Left lung (tissue), 10 donors: ENCODE measurements around the gene TPM3. TPM values are rescaled to one million over a fixed set of nuclear protein-coding genes. Genes with fewer than 3 reads are reported as not detected.

Experiments used
- ATAC-seq: fragments of 200-7000 bp; cut with Tn5 transposase; one replicate; pipeline ENCODE4 v1.9.1; 2020; ENCODE audit warnings: moderate library complexity
- DNase-seq, 4 donors: peaks; one replicate each; pipeline ENCODE4 v3.0.0-alpha.2; 2013 to 2020
- H3K27ac ChIP-seq, 2 donors: fragments of 200-600 bp; sonication (generic) in 1 of 2; one replicate each; pipeline versions ENCODE4 v1.5.0 to v1.8.0; 2020 to 2021
- H3K27me3 ChIP-seq, 2 donors: fragments of 200-600 bp; sonication (generic) in 1 of 2; one replicate each; pipeline versions ENCODE4 v1.5.0 to v1.8.0; 2020 to 2021
- H3K36me3 ChIP-seq, 2 donors: fragments of 200-600 bp; sonication (generic) in 1 of 2; one replicate each; pipeline versions ENCODE4 v1.5.0 to v1.8.0; 2020 to 2021
- H3K4me1 ChIP-seq, 2 donors: fragments of 200-600 bp; one replicate each; pipeline ENCODE4 v1.8.0; 2021
- H3K4me3 ChIP-seq, 2 donors: fragments of 200-600 bp; sonication (generic) in 1 of 2; one replicate each; pipeline versions ENCODE4 v1.5.0 to v1.8.0; 2020 to 2021; ENCODE audit warnings: mild to moderate bottlenecking in 1 of 2
- H3K9me3 ChIP-seq, 2 donors: fragments of 200-600 bp; sonication (generic) in 1 of 2; one replicate each; pipeline versions ENCODE4 v1.5.0 to v1.8.0; 2020 to 2021
- intact Hi-C, 2 donors: fragments of 100-400 bp; cut with DNase I; formaldehyde crosslinking; loops; one replicate each; pipeline versions ENCODE4 v1.11.2 to v1.14.2; 2022
- polyA plus RNA-seq, 6 donors: library from polyadenylated mRNA; unstranded; fragments of 120-200 nt; gene quantifications; one replicate each; pipeline ENCODE4 v1.2.1, GENCODE V29; 2013; ENCODE audit not compliant: insufficient read length in 6 of 6
- total RNA-seq, 2 donors: library from RNA; stranded (reverse); fragmentation: NEBNext Ultra II Directional; extraction: Animal tissue kit (Norgen Biotek cat#: 25700); gene quantifications; one replicate each; pipeline ENCODE4 v1.2.1, GENCODE V29; 2021
- TF ChIP-seq, protein P1 (sequence below), 2 donors: fragments of 200-600 bp; sonication (generic) in 1 of 2; IDR thresholded peaks; one replicate each; pipeline versions ENCODE4 v1.5.0 to v1.8.0; 2021; ENCODE audit warnings: antibody characterized with exemption in 2 of 2
- donor health status: DM: no; HTN: yes; CAD: no.
- donor health status: DM: no; HTN: no; CAD: no.

The TPM3 gene
- total and polyA plus RNA-seq, 8 donors, result 220 to 406 (median 257) TPM

- Histone ChIP-seq H3K27ac (peak overlapping the region; percentile 29 to 98), H3K9me3 (no peaks in the 10 kb centered on the region), H3K36me3 (peaks cover 0 to 19% of the 10 kb centered on the region in 2 donors), H3K27me3 (no peaks in the 10 kb centered on the region), H3K4me1 (peaks cover 57 to 76% of the 10 kb centered on the region in 2 donors), H3K4me3 (peak overlapping the region in 1 of 2 donors; percentile 86)
- intact Hi-C loops, result no loop called here
- DNase-seq (no peak), ATAC-seq (no peak)
- TF ChIP-seq, protein P1, sequence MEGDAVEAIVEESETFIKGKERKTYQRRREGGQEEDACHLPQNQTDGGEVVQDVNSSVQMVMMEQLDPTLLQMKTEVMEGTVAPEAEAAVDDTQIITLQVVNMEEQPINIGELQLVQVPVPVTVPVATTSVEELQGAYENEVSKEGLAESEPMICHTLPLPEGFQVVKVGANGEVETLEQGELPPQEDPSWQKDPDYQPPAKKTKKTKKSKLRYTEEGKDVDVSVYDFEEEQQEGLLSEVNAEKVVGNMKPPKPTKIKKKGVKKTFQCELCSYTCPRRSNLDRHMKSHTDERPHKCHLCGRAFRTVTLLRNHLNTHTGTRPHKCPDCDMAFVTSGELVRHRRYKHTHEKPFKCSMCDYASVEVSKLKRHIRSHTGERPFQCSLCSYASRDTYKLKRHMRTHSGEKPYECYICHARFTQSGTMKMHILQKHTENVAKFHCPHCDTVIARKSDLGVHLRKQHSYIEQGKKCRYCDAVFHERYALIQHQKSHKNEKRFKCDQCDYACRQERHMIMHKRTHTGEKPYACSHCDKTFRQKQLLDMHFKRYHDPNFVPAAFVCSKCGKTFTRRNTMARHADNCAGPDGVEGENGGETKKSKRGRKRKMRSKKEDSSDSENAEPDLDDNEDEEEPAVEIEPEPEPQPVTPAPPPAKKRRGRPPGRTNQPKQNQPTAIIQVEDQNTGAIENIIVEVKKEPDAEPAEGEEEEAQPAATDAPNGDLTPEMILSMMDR (IDR thresholded peaks at IDR 0.05), result no peak
These were observed 11.8 kb downstream of the TPM3 start for GRCh38 chr1:154179946-154180687.

- TF ChIP-seq, protein P1 (IDR thresholded peaks at IDR 0.05), result no peak
- DNase-seq (no peak), ATAC-seq (no peak)
- peak overlapping the region in 1 of 2 donors; percentile 86 for H3K4me3 ChIP-seq
- peaks cover 57 to 76% of the 10 kb centered on the region in 2 donors for H3K4me1 ChIP-seq
- H3K9me3 ChIP-seq, result no peaks in the 10 kb centered on the region
- H3K36me3 ChIP-seq, result peaks cover 0 to 29% of the 10 kb centered on the region in 2 donors
- H3K27me3 ChIP-seq, result no peaks in the 10 kb centered on the region
- intact Hi-C loops, result no loop called here
- H3K27ac ChIP-seq, result peak overlapping the region; percentile 39 to 98
These were observed 12.7 kb downstream of the TPM3 start for GRCh38 chr1:154178911-154179811.

DNA sequence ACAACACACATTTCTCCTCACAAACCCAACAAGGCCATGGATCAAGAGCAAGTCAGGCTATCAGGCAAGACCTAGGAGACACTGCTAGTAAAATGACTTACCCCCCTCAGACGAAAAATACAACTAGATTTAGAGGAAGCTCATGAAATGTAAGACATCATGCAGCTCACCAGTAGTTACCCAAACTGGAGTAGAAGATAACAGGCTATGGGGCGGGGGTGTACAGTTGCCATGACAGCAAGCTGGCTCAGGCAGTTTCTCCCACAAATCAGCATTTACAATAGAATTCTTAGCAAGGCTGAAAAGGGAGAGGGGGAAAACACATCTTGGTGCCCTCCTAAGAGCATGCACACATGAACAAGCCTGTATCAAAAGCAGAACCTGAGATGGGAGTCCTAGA lies 13.9 kb downstream of the TPM3 start:
- H3K36me3 ChIP-seq, result peaks cover 0 to 40% of the 10 kb centered on the region in 2 donors
- no peaks in the 10 kb centered on the region for H3K27me3 ChIP-seq
- peaks cover 57 to 67% of the 10 kb centered on the region in 2 donors for H3K4me1 ChIP-seq
- ATAC-seq (no peak), DNase-seq (no peak)
- H3K9me3 ChIP-seq, result no peaks in the 10 kb centered on the region
- TF ChIP-seq, protein P1 (IDR thresholded peaks at IDR 0.05), result no peak
- intact Hi-C loops, result no loop called here
- H3K27ac ChIP-seq, result peak overlapping the region in 1 of 2 donors; percentile 98
- H3K4me3 ChIP-seq, result peak overlapping the region in 1 of 2 donors; percentile 86

DNA sequence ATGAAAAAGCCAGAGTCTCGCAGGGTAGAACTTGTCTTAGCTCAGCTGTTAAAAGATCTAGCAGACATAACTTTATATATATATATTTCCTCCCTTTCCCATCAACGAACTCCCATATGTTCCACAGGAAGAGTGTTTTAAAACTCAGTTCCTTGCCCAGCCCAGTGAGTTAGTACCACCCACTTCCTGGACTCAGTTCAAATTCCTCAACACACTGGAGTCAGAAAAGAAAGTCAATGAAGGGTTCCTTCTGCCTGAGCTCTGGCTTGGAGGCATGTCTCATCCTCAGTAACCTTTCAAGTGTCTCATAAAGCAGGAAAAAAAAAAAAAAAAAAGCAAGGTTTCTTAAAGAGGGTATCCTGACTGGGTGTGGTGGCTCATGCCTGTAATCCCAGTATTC lies 15.6 kb downstream of the TPM3 start:
- Histone ChIP-seq H3K9me3 (no peaks in the 10 kb centered on the region), H3K4me3 (no peak overlapping the region), H3K36me3 (peaks cover 0 to 57% of the 10 kb centered on the region in 2 donors), H3K27me3 (no peaks in the 10 kb centered on the region), H3K27ac (peak overlapping the region; percentile 62 to 98), H3K4me1 (peaks cover 53 to 68% of the 10 kb centered on the region in 2 donors)
- TF ChIP-seq, protein P1 (IDR thresholded peaks at IDR 0.05), result no peak
- intact Hi-C loops, result no loop called here
- peak; percentile 78 for ATAC-seq
- DNase-seq, result peak in 1 of 4 donors; percentile 60

DNA sequence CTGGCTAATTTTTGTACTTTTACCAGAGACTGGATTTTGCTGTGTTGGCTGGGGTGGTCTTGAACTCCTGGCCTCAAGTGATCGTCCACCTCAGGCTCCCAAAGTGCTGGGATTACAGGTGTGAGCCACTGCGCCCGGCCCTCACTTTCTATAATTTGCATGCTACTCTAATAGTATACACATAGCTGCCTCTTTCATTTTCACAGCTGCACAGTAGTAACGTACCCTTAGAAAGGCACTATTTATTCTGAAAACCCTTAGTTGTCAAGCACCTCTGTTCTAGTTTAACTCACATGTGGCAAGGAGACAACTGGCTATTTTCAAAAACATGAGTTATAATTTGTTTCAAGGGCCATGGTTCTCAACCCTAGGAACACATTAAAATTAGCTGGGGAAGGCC lies 17.2 kb downstream of the TPM3 start:
- Histone ChIP-seq H3K27me3 (no peaks in the 10 kb centered on the region), H3K9me3 (no peaks in the 10 kb centered on the region), H3K27ac (no peak overlapping the region), H3K36me3 (peaks cover 0 to 73% of the 10 kb centered on the region in 2 donors), H3K4me1 (peaks cover 37 to 58% of the 10 kb centered on the region in 2 donors), H3K4me3 (no peak overlapping the region)
- ATAC-seq, result no peak
- DNase-seq, result no peak
- TF ChIP-seq, protein P1 (IDR thresholded peaks at IDR 0.05), result no peak
- intact Hi-C loops, result no loop called here
